GM19468 (cell line): ENCODE results near the gene CA5A.

Experiments
- ATAC-seq: cut with Tn5 transposase; IDR thresholded peaks from one replicate; pipeline ENCODE4 v1.9.1; 2021; ENCODE audit warnings: mild to moderate bottlenecking, moderate library complexity, moderate number of reproducible peaks; ENCODE audit not compliant: unreplicated experiment; ENCODE audit errors: extremely low read depth

Gene CA5A

DNA sequence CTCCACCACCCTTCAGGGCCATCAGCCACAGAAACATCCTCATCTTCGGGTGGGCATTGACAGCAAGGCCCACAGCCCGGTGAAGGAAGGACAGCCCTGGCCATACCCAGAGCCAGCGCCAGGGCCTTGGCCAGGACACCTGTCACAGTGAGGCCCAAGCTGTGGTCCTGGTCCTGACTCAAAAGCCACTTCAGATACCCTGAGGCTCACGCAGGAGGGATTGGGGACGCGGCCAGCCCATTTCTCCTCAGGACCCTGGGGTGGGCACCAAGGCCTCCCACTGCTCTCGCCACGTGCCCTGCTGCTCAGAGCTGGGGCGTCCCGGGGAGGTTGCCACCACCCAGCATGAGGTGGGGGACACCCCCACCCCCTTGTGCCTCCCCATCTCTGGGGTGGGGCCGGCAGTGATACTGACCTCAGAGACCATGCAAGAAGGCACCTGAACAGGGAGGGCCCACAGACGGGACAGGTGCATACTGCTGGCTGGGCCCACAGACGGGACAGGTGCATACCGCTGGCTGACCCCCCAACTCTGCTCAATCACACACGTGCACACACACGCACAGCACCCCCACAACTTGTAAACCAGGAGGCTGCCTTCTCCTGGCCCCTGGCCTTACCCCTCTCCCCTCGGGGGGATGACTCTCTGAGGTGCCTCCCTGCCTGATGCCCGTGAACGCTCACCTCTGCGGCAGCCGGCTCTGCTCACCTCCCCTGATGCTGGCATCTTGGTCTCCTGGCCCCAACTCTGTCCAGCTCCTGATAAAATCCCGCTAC is 81.2 kb downstream of the CA5A start:
- ATAC-seq: no peak

DNA sequence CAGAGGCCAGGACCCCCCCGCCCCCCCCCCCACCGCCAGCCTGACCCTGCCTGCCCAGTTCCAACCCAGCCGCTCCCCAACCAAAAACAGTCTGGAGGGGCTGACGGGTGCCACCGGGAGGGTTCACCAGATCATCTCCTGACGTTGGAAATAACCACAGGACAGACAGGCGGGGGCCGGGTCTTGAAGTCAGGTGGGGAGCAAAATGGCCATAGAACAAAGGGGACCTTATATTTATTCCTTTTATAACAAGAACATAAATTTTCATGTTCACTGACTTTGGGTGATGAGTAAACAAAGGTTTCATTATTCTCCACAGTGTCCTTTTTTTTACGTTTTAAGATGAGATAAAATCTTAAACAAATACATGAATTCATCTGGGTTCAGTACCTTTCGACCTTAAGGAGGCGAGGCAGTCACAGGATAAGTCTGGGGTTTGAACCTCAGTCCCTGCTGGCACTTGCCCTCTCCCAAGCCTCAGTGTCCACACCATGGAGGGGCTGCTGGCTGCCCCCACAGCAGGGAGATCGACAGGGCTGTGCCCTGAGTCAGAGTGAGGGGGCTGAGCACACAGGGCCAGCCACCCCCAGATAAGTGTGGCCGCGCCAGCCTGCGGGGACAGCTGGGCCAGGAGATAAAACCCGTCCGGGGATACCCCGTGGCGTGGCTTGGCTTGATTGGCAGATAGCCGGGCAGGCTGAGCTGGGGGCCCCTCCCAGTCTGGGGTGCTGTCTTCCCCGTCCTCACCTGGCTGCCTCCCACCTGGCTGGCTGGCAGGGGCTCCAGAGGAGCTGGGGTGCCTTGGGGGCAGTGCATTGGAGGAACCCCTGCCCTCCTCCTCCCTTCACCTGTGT is 82.0 kb downstream of the CA5A start:
- ATAC-seq: no peak

GRCh38 chr16:87853411-87854052 is 82.8 kb downstream of the CA5A start:
- peak; percentile 71 for ATAC-seq

DNA sequence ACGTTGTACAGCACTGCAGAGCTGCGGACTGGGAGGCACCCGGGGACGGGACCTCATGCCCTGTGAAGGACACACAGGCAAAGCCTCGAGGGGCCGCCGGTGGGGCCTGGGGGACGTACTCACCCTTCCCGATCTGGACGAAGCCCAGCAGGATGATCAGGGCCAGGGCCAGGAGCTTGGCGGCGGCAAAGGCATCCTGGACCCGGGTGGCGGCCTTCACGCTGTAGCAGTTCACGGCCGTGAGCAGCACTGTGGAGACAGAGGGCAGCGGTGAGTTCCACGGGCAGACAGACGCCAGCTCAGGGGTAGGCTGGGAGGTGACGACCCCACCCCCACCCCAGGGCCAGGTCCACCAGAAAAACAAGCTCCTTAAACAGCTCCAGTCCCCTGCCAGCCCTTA is 84.7 kb downstream of the CA5A start:
- no peak for ATAC-seq

DNA sequence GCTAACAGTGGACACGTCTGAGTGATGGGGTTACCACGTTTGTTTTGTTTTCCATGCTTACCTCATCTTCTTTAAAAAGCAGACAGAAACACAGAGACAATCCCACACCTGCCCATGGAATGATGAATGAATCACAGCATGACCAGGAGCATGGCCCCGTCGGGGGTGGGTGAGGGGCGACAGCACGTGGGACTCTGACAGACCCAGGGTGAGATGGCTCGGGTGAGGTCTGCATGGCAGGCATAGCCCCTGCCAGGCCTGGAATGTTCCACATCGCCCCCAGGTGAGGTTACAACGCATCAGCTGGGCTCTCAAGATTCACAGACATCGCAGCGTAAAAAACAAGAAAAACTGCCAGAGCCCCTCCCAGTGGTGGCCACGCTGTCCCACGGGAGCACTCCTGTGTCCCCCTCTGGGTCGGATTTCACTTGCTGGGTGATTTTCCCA is 85.2 kb downstream of the CA5A start:
- no peak for ATAC-seq

GRCh38 chr16:87850009-87851006 is 86.0 kb downstream of the CA5A start:
- ATAC-seq: no peak

GRCh38 chr16:87849419-87850008 is 86.8 kb downstream of the CA5A start:
- no peak for ATAC-seq

- no peak for ATAC-seq
Measured at GRCh38 chr16:87848676-87849345, 87.5 kb downstream of the CA5A start.

GRCh38 chr16:87847785-87848675 is 88.3 kb downstream of the CA5A start:
- no peak for ATAC-seq

DNA sequence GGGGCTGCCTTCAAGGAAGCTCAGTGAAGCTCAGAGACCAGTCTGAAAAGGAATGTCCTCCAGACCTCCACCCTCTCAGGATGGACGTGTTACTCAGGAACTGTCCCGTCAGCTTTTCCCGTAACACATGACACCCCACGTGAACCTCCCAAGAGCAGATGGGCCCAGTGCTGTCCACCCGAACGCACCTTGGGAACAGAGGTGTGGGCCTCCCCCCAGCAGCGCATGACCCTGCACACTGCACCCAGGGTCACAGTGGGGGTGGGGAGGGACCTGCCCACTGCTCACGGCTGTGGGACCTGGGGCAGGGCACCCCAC is 88.9 kb downstream of the CA5A start:
- no peak for ATAC-seq

- no peak for ATAC-seq
Measured at GRCh38 chr16:87846705-87847466, 89.4 kb downstream of the CA5A start.

DNA sequence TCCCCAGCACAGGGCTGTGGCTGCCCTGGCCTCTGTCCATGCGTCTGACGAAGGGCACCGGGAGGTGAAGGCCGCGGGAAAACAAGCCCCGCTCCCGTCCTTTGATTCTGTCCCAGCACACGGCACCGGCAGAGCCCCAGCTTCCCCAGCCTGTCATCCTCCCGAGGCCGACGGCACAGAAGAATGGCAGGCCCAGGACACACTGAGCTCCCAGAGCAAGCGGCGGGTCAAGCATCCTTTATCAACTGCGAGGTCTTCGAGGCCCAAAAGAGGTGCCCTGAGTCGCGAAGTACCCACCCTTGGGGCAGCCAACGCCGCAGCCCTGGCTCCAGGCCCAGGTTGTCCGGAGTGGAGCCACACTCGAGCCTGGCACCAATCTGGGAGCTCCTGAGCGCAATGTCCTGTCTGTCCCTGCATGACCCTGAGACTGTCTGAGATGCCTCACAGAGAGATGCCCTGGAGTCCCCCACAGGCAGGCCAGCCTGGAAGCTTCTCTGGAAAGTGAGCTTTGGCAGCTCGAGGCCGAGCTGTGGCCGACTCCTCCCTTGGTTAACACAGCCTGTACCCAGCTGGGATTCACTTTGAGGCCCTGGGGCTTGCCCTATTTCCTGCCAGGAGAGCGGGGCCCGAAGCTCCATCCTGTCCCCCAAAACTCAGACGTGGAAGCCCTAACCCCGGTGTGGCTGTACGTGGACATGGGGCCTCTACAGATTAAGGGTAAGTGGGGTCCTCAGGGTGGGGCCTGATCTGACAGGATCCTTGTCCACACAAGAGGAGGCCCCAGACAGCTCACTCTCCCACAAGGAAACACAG is 90.3 kb downstream of the CA5A start:
- ATAC-seq: no peak

GRCh38 chr16:87845213-87845612 is 91.1 kb downstream of the CA5A start:
- no peak for ATAC-seq

DNA sequence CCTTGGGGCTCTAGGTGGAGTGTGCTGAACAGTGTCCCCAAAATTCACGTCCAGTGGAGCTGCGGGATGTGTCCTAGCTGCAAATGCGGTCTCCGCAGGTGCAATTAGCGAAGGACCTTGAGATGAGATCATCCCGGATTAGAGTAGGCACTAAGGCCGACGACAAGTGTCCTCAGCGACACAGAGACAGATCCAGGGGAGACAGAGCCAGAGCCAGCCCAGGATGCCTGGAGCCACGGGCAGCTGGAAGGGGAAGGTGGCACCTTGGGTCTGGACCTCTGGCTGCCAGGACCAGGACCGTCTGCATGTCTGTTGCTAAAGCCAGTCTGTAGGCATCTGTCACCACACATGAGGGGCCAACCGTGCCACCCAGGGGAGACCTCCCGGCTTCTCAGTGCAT is 91.5 kb downstream of the CA5A start:
- ATAC-seq: no peak

- no peak for ATAC-seq
Measured at GRCh38 chr16:87844120-87844733, 92.1 kb downstream of the CA5A start.

DNA sequence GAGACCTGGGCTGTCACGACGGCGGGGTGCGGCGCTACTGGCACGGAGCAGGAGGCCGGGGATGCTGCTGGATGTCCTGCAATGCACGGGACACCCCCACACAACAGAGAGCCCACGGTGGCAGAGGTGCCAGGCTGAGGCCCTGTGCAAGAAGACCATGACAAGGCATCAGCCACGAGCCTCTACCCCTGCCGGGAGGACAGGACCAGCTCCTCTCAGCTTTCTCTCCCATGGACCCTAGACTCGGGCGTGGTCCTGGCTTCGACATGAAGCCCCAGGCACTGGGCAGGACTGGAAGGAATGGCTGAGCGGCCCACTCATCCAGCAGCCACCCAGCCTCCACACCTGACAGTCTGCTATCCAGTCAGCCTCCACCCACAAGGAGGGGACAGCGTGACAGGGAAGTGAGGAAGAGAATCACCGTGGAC is 92.6 kb downstream of the CA5A start:
- no peak for ATAC-seq
